Neural cell (in vitro differentiated cells): ENCODE data around the gene NCKAP5.

ENCODE experiments used
- CTCF ChIP-seq: fragments of 450-650 bp; IDR thresholded peaks from 2 replicates; pipeline ENCODE4 v1.5.1; 2014; ENCODE audit warnings: antibody characterized with exemption, mild to moderate bottlenecking, moderate library complexity; ENCODE audit not compliant: poor library complexity, severe bottlenecking
- EP300 ChIP-seq: fragments of 450-650 bp; conservative IDR thresholded peaks from 2 replicates; pipeline ENCODE4 v1.6.1; 2014; ENCODE audit warnings: antibody characterized with exemption, mild to moderate bottlenecking, moderate library complexity; ENCODE audit not compliant: poor library complexity, severe bottlenecking
- EZH2 ChIP-seq: fragments of 200-600, 300-800 bp; shearing (Covaris generic), sonication (generic); IDR thresholded peaks from 2 replicates; pipeline ENCODE4 v1.6.1; 2014; ENCODE audit warnings: antibody characterized with exemption, low read length, borderline replicate concordance, mild to moderate bottlenecking; ENCODE audit not compliant: insufficient read depth, poor library complexity, severe bottlenecking
- POLR2AphosphoS5 ChIP-seq: IDR thresholded peaks from 2 replicates; pipeline ENCODE4 v1.6.1; 2012
- RAD21 ChIP-seq: fragments of 450-650 bp; conservative IDR thresholded peaks from 2 replicates; pipeline ENCODE4 v1.6.1; 2014; ENCODE audit warnings: antibody characterized with exemption, mild to moderate bottlenecking, moderate library complexity
- REST ChIP-seq: IDR thresholded peaks from 2 replicates; pipeline ENCODE4 v1.6.1; 2012; ENCODE audit warnings: borderline replicate concordance
- SMC3 ChIP-seq: fragments of 450-650 bp; conservative IDR thresholded peaks from 2 replicates; pipeline ENCODE4 v1.6.1; 2014; ENCODE audit warnings: antibody characterized with exemption, mild to moderate bottlenecking, moderate library complexity; ENCODE audit not compliant: poor library complexity
- TAF1 ChIP-seq: IDR thresholded peaks from 2 replicates; pipeline ENCODE4 v1.6.1; 2012; ENCODE audit warnings: low read depth

- TF ChIP-seq CTCF, result no peak
- no peak for TF ChIP-seq EP300
- TF ChIP-seq POLR2AphosphoS5, result no peak
- no peak for TF ChIP-seq TAF1
- TF ChIP-seq SMC3, result no peak
- no peak for TF ChIP-seq REST
- no peak for TF ChIP-seq EZH2
- peak; percentile 3 for TF ChIP-seq RAD21
Observed at GRCh38 chr2:133194362-133194655, 374.0 kb downstream of the NCKAP5 start.
